ENCODE data around the gene GSKIP.

The GSKIP gene

DNA sequence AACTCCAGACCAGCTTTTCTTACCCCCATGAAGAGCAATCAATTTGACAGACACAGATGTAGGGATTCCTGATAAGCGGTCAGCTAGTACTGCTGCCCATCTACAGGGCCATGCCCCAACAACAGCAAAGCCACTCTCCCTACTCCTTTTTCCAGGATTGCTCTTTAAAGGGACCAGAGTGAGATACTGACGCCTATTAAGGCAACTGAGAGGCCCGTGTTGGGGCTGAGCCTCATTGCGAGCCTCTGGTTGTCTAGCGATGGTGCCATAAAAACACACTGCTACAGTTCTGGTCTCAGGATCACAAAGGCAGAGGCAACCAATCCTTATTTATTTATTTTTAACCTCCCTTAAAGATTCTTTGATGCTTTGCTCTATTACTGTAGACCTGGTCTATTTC is 59.7 kb downstream of the GSKIP start:
- no peak for DNase-seq

- DNase-seq: peak; percentile 3
These were observed 60.3 kb downstream of the GSKIP start for GRCh38 chr14:96423446-96424108.

GRCh38 chr14:96424109-96424989 is 61.0 kb downstream of the GSKIP start:
- DNase-seq: peak; percentile 45

DNA sequence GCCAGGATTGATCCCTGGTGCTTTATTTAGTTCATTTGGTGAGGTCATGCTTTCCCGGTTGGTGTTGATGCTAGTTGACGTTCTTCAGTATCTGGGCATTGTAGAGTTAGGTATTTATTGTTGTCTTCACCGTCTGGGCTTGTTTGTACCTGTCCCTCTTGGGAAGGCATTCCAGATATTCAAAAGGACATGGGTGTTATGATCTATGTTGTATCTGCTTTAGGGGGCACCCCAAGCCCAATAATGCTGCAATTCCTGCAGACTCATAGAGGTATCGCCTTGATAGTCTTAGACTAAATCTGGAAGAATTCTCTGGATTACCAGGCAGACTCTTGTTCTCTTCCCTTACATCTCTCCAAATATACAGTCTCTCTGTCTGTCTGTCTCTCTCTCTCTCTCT is 70.7 kb downstream of the GSKIP start:
- DNase-seq: no peak
